HUES64 (cell line): ENCODE measurements around the gene RIMOC1.

ENCODE experiments used
- H3K27ac ChIP-seq: 2 replicates; pipeline ENCODE4 v1.7.0; 2013; ENCODE audit warnings: low read depth, low read length, inconsistent platforms
- H3K27me3 ChIP-seq: 2 replicates; pipeline ENCODE4 v1.6.1; 2013; ENCODE audit warnings: mild to moderate bottlenecking, low read length; ENCODE audit not compliant: insufficient read depth
- H3K36me3 ChIP-seq: 2 replicates; pipeline ENCODE4 v1.6.1; 2013; ENCODE audit warnings: mild to moderate bottlenecking, low read length; ENCODE audit not compliant: insufficient read depth
- H3K4me1 ChIP-seq: 2 replicates; pipeline ENCODE4 v1.6.1; 2013; ENCODE audit warnings: mild to moderate bottlenecking, low read length, moderate library complexity; ENCODE audit not compliant: insufficient read depth
- H3K4me3 ChIP-seq: 2 replicates; pipeline ENCODE4 v1.5.1; 2013; ENCODE audit warnings: mild to moderate bottlenecking, low read length, moderate library complexity
- H3K9ac ChIP-seq: 2 replicates; pipeline ENCODE4 v1.6.1; 2013; ENCODE audit warnings: mild to moderate bottlenecking, low read depth, low read length
- H3K9me3 ChIP-seq: 2 replicates; pipeline ENCODE4 v1.6.1; 2013; ENCODE audit warnings: low read depth, low read length; ENCODE audit not compliant: insufficient read depth
- WGBS: fragments of 150-250, 120-280 bp; methylation state at CpG from one replicate; pipeline ENCODE4 v1.1.7; 2013; ENCODE audit warnings: missing lambda C conversion rate; 5-methylcytosine and 5-hydroxymethylcytosine counted together

The RIMOC1 gene

DNA sequence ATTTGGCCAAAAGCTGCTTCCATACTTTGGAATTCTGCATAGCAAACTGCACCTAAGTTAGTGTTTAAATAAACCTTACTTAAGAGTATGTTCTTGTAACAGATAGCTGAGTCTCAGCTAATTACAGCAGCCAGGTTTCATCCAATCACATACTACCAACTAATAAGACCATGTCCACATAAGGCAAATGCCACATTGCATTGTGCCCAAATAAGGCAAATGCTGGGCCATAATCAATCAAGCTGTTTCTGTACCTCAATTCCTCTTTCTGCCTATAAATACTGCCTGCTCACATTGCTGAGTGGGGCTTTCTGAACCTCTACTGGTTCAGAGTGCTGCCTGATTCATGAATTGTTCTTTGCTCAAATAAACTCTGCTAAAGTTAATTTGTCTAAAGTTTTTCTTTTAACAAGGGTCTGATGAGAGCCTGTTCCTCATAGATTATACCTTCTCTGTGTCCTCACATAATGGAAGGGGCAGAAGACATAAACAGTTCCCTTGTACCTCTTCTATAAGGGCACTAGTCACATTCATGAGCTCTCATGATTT, 29.6 kb upstream of the RIMOC1 start:
- no peak overlapping the region for H3K9ac ChIP-seq
- no peak overlapping the region for H3K27ac ChIP-seq
- no peak overlapping the region for H3K4me3 ChIP-seq
- 0 out of 2 replicates have a peak, but pooled peaks cover 5% of the 10 kb centered on the region for H3K4me1 ChIP-seq
- no peaks in the 10 kb centered on the region for H3K36me3 ChIP-seq
- no peaks in the 10 kb centered on the region for H3K9me3 ChIP-seq
- H3K27me3 ChIP-seq = peaks cover 23% of the 10 kb centered on the region

DNA sequence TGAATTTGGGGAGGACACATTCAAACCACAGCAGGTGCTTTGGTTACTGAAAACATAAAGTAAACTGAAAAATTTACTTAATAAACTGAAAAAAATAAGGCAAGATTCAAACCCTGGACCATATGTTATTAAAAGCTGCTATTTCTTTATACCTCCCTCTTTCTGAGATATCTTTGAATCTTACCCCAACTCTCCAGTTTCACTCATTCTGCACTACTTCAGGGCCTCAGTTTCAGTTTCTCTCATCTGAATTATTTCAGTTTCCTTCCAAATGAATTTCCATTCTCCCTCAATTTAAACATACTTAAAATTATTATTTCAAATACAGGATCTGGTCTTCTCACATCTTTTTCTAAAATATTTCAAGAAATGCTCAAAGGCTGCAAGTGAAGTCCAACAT, 29.0 kb upstream of the RIMOC1 start:
- Histone ChIP-seq H3K9me3 (no peaks in the 10 kb centered on the region), H3K36me3 (no peaks in the 10 kb centered on the region), H3K27me3 (peaks cover 18% of the 10 kb centered on the region), H3K27ac (no peak overlapping the region), H3K4me3 (no peak overlapping the region), H3K4me1 (0 out of 2 replicates have a peak, but pooled peaks cover 5% of the 10 kb centered on the region), H3K9ac (no peak overlapping the region)

DNA sequence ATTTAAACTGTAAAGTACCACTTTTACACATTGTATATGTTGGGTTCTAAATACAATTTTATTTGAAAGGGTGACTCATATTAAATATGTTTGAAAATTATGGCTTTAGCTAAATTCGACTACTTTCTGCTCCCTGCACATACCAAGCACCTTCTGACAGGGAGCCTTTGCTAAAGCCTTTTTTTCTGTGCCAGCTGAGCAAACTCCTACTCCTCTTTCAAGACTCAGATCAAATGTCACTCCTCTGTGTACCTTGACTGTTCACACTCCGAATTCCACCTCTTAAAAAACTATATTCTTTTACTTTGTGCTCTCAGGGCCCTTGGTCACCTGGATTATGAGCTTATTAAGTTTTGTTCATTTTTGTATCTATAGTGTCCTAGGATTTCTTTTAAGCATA, 27.5 kb upstream of the RIMOC1 start:
- no peaks in the 10 kb centered on the region for H3K4me1 ChIP-seq
- 90% methylated on average over 2 of the region's 2 CpGs for WGBS
- no peaks in the 10 kb centered on the region for H3K9me3 ChIP-seq
- H3K4me3 ChIP-seq = no peak overlapping the region
- no peaks in the 10 kb centered on the region for H3K36me3 ChIP-seq
- H3K27ac ChIP-seq = no peak overlapping the region
- no peak overlapping the region for H3K9ac ChIP-seq
- peaks cover 5% of the 10 kb centered on the region; the same call in 1 of the 2 replicates for H3K27me3 ChIP-seq

DNA sequence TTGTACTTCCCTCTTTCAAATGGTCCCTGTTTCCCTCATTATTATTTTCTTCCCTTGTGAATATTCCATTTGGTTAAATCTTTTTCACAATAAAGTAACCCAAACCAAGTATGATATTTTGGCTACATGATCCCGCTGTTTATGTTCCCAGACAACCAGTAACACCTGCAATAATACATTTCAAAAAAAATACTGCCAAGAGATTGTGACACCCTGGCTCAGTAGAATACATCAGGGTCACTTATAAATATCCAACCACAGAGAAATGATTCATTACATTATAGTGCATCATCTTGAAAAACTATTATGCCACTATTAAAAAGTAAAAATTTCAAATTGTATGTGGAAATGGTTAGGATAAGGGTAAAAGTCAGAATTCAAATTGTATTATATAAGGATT, 26.7 kb upstream of the RIMOC1 start:
- WGBS = 100% methylated on average over 1 of the region's 1 CpG
- Histone ChIP-seq H3K27ac (no peak overlapping the region), H3K9ac (no peak overlapping the region), H3K27me3 (no peaks in the 10 kb centered on the region; the same call in 1 of the 2 replicates), H3K4me1 (no peaks in the 10 kb centered on the region), H3K36me3 (no peaks in the 10 kb centered on the region), H3K9me3 (no peaks in the 10 kb centered on the region), H3K4me3 (no peak overlapping the region)

DNA sequence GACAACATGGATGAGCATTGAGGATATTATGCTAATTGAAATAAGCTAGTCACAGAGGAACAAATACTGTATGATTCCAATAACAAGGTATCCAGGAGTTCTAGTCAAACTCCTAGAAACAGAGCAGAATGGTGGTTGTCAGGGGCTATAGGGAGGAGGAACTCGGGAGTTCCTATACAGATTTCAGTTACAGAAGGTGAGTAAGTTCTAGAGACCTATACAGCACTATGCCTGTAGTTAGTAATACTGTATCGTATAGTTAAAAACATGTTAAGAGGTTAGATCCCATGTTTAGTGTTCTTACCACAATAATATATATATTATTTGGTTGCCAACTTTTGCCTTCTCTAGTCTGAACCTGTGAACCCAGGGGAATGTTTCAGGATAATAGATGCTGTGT, 26.0 kb upstream of the RIMOC1 start:
- WGBS = 78% methylated on average over 1 of the region's 2 CpGs
- Histone ChIP-seq H3K36me3 (no peaks in the 10 kb centered on the region), H3K27me3 (no peaks in the 10 kb centered on the region; the same call in 1 of the 2 replicates), H3K4me1 (no peaks in the 10 kb centered on the region), H3K27ac (no peak overlapping the region), H3K9me3 (no peaks in the 10 kb centered on the region), H3K9ac (no peak overlapping the region), H3K4me3 (no peak overlapping the region)

DNA sequence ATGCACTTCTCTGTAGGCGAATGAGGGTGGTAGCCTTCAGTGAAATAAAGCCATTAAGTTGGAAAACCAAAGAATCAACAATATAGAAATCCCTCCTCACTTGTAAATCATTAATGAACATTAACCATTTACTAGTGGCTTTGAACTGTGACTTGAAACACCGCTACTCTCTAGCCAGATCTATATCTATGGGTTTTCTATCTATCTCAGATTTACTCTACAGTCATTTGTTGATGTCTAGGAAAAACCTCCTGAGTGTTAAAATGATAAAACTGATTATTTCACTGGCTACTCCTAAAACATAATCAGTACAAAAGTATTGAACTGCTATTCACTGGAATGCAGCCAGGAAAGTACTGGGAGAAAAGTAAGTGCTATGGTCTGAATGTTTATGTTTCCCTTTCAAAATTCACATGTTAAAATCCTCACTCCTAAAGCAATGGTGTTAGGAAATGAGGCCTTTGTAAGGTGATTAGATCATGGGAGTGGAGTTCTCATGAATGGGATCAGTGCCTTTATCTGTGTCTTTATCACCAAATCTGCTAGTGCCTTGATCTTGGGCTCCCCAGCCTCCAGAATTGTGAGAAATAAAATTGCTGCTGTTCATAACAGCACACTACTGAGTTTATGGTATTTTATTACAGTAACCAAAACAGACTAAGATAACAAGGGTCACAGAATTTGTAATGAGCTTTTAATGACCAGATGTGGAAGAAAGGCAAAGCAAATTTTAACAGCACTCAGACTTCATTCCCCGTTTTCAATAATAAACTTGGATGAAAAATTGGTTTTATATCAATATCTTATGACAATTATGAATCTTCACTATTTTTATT, 25.3 kb upstream of the RIMOC1 start:
- WGBS = 88% methylated on average over 2 of the region's 3 CpGs
- H3K9me3 ChIP-seq = no peaks in the 10 kb centered on the region

DNA sequence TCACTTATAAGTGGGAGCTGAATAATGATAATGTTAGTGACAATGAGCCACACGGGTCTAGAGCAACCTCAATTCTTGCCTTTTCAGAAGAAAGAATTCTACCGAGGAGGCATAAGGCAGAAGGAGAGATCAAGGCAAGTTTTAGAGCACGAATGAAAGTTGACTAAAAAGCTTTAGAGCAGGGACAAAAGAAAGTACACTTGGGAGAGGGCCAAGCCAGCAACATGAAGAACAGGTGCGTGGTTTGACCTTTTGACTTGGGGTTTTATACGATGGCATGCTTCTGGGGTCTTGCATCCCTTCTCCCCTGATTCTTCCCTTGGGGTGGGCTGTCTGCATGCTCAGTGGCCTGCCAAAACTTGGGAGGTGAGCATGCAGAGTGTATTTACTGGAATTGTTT, 21.4 kb upstream of the RIMOC1 start:
- H3K9ac ChIP-seq = no peak overlapping the region
- H3K27me3 ChIP-seq = no peaks in the 10 kb centered on the region; the same call in 1 of the 2 replicates
- H3K9me3 ChIP-seq = peaks cover 24% of the 10 kb centered on the region; the same call in 1 of the 2 replicates
- no peak overlapping the region for H3K4me3 ChIP-seq
- no peak overlapping the region for H3K27ac ChIP-seq
- no peaks in the 10 kb centered on the region for H3K4me1 ChIP-seq
- WGBS = 90% methylated on average over 5 of the region's 5 CpGs
- no peaks in the 10 kb centered on the region for H3K36me3 ChIP-seq

More for the DNA sequence above, 25.3 kb upstream of the RIMOC1 start:
- H3K36me3 ChIP-seq = no peaks in the 10 kb centered on the region
- H3K9ac ChIP-seq = no peak overlapping the region
- no peaks in the 10 kb centered on the region; the same call in 1 of the 2 replicates for H3K27me3 ChIP-seq
- no peaks in the 10 kb centered on the region for H3K4me1 ChIP-seq
- H3K27ac ChIP-seq = no peak overlapping the region
- H3K4me3 ChIP-seq = no peak overlapping the region

DNA sequence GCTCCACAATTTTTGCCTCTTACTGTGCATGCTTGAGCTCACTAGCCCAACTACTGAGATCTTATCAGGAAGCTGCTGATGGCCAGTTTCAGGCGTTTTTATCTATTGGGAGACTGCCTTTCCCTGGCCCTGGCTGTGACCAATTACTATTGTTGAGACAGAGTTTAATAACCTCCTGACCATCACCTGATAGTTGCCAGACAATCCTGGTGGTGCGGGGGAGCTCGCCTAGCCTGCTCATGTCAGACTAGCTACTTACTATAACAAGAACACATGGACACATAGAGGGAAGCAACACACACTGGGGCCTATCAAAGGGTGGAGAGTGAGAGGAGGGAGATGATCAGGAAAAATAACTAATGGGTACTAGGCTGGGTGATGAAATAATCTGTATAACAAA, 20.9 kb upstream of the RIMOC1 start:
- no peaks in the 10 kb centered on the region for H3K36me3 ChIP-seq
- no peak overlapping the region for H3K9ac ChIP-seq
- no peaks in the 10 kb centered on the region; the same call in 1 of the 2 replicates for H3K27me3 ChIP-seq
- H3K27ac ChIP-seq = no peak overlapping the region
- H3K9me3 ChIP-seq = peaks cover 24% of the 10 kb centered on the region; the same call in 1 of the 2 replicates
- WGBS = 97% methylated on average over 3 of the region's 3 CpGs
- no peak overlapping the region for H3K4me3 ChIP-seq
- no peaks in the 10 kb centered on the region for H3K4me1 ChIP-seq

DNA sequence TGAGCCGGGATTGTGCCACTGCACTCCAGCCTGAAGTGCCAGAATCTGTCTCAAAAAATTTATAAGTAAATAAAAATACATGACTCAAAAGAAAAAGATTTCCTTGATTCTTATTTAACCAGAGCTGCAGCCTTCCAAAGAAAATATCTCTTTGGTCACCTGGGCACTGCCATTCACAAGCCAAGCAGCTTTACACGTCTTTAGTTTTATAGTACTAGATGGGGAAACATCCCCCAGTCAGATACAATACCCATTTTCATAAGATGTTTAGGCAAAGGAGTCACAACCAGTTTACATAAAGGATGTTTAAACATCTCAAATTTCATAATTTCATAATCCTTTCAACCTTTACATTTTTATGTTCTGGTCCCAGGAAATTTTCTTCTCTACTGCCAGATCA, 20.2 kb upstream of the RIMOC1 start:
- Histone ChIP-seq H3K4me1 (no peaks in the 10 kb centered on the region), H3K27ac (no peak overlapping the region)
- 91% methylated on average over 2 of the region's 2 CpGs for WGBS

DNA sequence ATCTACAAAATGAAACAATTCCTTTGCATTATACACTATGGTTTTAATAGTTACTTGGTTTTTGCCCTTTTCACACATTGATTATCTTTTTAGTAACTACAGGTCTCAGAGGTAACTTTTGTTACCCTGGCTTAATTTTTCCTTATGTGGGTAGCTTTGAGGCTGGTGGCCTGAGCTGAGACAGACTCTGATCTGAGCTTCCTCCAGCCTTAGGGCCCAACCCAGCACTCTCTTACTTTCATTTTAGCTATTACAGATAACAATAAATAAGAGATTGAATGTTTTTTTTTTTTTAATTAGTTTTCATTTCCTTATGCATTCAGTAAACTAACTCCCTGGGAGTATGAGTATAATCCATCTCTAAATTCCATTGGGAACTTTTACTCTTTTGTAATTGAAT, 18.9 kb upstream of the RIMOC1 start:
- no peaks in the 10 kb centered on the region for H3K36me3 ChIP-seq

More for the DNA sequence above, 20.2 kb upstream of the RIMOC1 start:
- Histone ChIP-seq H3K36me3 (no peaks in the 10 kb centered on the region), H3K9ac (no peak overlapping the region), H3K27me3 (no peaks in the 10 kb centered on the region), H3K9me3 (peaks cover 24% of the 10 kb centered on the region; the same call in 1 of the 2 replicates), H3K4me3 (no peak overlapping the region)

DNA sequence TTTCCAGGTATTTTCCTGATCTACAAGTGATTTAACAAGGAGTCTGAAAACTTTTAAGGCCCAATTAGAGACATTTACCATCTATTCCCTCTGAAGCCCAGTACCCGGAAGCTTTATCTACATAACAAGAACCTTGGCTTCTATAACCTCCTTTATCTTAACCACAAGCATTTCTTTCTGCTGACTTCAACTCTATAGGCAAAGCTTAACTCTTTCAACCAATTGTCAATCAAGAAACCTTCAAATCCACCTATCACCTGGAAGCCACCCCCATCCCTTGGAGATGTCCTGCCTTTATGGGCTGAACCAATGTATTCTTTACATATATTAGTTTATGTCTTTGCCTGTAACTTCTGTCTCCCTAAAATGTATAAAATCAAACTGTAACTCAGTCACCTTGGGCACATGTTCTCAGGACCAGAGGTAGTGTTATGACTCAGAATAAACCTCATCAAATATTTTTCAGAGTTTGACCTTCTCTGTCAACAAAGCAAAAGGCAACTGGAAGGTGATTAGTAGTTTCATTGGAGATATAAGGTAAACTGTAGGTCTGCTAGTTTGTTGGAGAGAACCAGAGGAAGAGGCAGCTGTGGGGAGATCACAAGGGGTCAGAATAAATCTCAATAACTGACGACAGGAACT, 13.0 kb upstream of the RIMOC1 start:
- H3K4me1 ChIP-seq = no peaks in the 10 kb centered on the region
- H3K27ac ChIP-seq = no peak overlapping the region
- WGBS = 82% methylated on average over 2 of the region's 2 CpGs
- no peaks in the 10 kb centered on the region for H3K27me3 ChIP-seq
- peaks cover 10% of the 10 kb centered on the region; the same call in 1 of the 2 replicates for H3K9me3 ChIP-seq
- H3K9ac ChIP-seq = no peak overlapping the region
- no peaks in the 10 kb centered on the region for H3K36me3 ChIP-seq
- H3K4me3 ChIP-seq = no peak overlapping the region

More for the DNA sequence above, 18.9 kb upstream of the RIMOC1 start:
- Histone ChIP-seq H3K27me3 (no peaks in the 10 kb centered on the region), H3K4me1 (no peaks in the 10 kb centered on the region), H3K9me3 (peaks cover 24% of the 10 kb centered on the region; the same call in 1 of the 2 replicates), H3K9ac (no peak overlapping the region), H3K27ac (no peak overlapping the region), H3K4me3 (no peak overlapping the region)
